ENCODE data around the gene PAXX.

Gene PAXX

GRCh38 chr9:136965771-136966484, 26.3 kb upstream of the PAXX start:
- DNase-seq (ENCODE audit: low read depth): no peak

GRCh38 chr9:136968333-136969127, 23.7 kb upstream of the PAXX start:
- DNase-seq (ENCODE audit: low read depth): no peak

- no peak for DNase-seq (ENCODE audit: low read depth)
Measured at GRCh38 chr9:136969150-136969549, 23.1 kb upstream of the PAXX start.

GRCh38 chr9:136969774-136970173, 22.4 kb upstream of the PAXX start:
- DNase-seq (ENCODE audit: low read depth): no peak

GRCh38 chr9:136970361-136970760, 21.9 kb upstream of the PAXX start:
- no peak for DNase-seq (ENCODE audit: low read depth)

- no peak for DNase-seq (ENCODE audit: low read depth)
Measured at GRCh38 chr9:136971746-136972145, 20.5 kb upstream of the PAXX start.

- no peak for DNase-seq (ENCODE audit: low read depth)
Measured at GRCh38 chr9:136972335-136972734, 19.9 kb upstream of the PAXX start.

GRCh38 chr9:136972743-136973142, 19.5 kb upstream of the PAXX start:
- no peak for DNase-seq (ENCODE audit: low read depth)

GRCh38 chr9:136973618-136974617, 18.3 kb upstream of the PAXX start:
- DNase-seq (ENCODE audit: low read depth): no peak

- DNase-seq (ENCODE audit: low read depth): no peak
Measured at GRCh38 chr9:136974817-136975535, 17.2 kb upstream of the PAXX start.

GRCh38 chr9:136975644-136976043, 16.6 kb upstream of the PAXX start:
- DNase-seq (ENCODE audit: low read depth): no peak

GRCh38 chr9:136977223-136977622, 15.0 kb upstream of the PAXX start, which contains the start of gene PTGDS:
TSS of gene PTGDS (plus strand) at chr9:136977504. CDS start at chr9:136977579, 75 bp downstream.
- DNase-seq (ENCODE audit: low read depth): no peak

GRCh38 chr9:136977649-136978072, 14.6 kb upstream of the PAXX start:
- no peak for DNase-seq (ENCODE audit: low read depth)

GRCh38 chr9:136978073-136978864, 14.0 kb upstream of the PAXX start:
- no peak for DNase-seq (ENCODE audit: low read depth)

GRCh38 chr9:136978865-136979544, 13.2 kb upstream of the PAXX start:
- no peak for DNase-seq (ENCODE audit: low read depth)

- DNase-seq (ENCODE audit: low read depth): no peak
Measured at GRCh38 chr9:136979769-136980587, 12.2 kb upstream of the PAXX start.

- no peak for DNase-seq (ENCODE audit: low read depth)
Measured at GRCh38 chr9:136980669-136981478, 11.3 kb upstream of the PAXX start.

GRCh38 chr9:136981588-136982231, 10.5 kb upstream of the PAXX start:
- DNase-seq (ENCODE audit: low read depth): no peak

All from non-pigmented ciliary epithelial cell (primary cell).